MM.1S (cell line): Measurements from ENCODE around the gene OR2T10.

Source experiments
- EZH2phosphoT487 ChIP-seq: fragments of 300-600 bp; sonication (generic); IDR thresholded peaks from 2 replicates; pipeline ENCODE4 v1.6.1; 2018; ENCODE audit warnings: antibody characterized with exemption, low read length
- TF ChIP-seq, protein P1 (sequence below): fragments of 300-600 bp; sonication (generic); IDR thresholded peaks from 2 replicates; pipeline ENCODE4 v1.5.1; 2016; ENCODE audit warnings: antibody characterized with exemption, low read length, mixed read lengths

GRCh38 chr1:248627971-248628844 lies 30.7 kb upstream of the OR2T10 start:
- no peak for TF ChIP-seq EZH2phosphoT487
- TF ChIP-seq, protein P1, sequence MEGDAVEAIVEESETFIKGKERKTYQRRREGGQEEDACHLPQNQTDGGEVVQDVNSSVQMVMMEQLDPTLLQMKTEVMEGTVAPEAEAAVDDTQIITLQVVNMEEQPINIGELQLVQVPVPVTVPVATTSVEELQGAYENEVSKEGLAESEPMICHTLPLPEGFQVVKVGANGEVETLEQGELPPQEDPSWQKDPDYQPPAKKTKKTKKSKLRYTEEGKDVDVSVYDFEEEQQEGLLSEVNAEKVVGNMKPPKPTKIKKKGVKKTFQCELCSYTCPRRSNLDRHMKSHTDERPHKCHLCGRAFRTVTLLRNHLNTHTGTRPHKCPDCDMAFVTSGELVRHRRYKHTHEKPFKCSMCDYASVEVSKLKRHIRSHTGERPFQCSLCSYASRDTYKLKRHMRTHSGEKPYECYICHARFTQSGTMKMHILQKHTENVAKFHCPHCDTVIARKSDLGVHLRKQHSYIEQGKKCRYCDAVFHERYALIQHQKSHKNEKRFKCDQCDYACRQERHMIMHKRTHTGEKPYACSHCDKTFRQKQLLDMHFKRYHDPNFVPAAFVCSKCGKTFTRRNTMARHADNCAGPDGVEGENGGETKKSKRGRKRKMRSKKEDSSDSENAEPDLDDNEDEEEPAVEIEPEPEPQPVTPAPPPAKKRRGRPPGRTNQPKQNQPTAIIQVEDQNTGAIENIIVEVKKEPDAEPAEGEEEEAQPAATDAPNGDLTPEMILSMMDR, result no peak
